Epithelial cell of esophagus (primary cell): ENCODE measurements around the gene JCHAIN.
A peak's percentile ranks its signal among the peaks of the same experiment; 100 is the strongest.

ENCODE experiments used
- DNase-seq: peaks from one replicate; pipeline ENCODE4 v3.0.0; 2010; ENCODE audit warnings: low read depth
- H3K4me3 ChIP-seq: 2 replicates; pipeline ENCODE4 v1.5.1; 2011; ENCODE audit warnings: mild to moderate bottlenecking, low read length, control low read depth
- CTCF ChIP-seq: IDR thresholded peaks from 2 replicates; pipeline ENCODE4 v1.5.1; 2011; ENCODE audit warnings: low read depth, mild to moderate bottlenecking, low read length, control low read depth, inconsistent platforms; ENCODE audit not compliant: insufficient read depth; ENCODE audit errors: missing control alignments

The JCHAIN gene

GRCh38 chr4:70666369-70666768 is at the start of gene JCHAIN:
Gene JCHAIN (minus strand): TSS chr4:70666508. CDS start chr4:70666490, 18 bp downstream.
- TF ChIP-seq CTCF: no peak
- no peak within 1 kb of the TSS for H3K4me3 ChIP-seq
- DNase-seq: no peak

GRCh38 chr4:70715097-70715496 is 48.8 kb upstream of the JCHAIN start:
- no peak overlapping the region for H3K4me3 ChIP-seq
- no peak for TF ChIP-seq CTCF
- no peak for DNase-seq

- TF ChIP-seq CTCF: no peak
- H3K4me3 ChIP-seq: no peak overlapping the region
- peak; percentile 73 for DNase-seq
Observed at GRCh38 chr4:70714079-70714887, 48.0 kb upstream of the JCHAIN start.

GRCh38 chr4:70713453-70714078 is 47.3 kb upstream of the JCHAIN start:
- DNase-seq: peak; percentile 71
- no peak for TF ChIP-seq CTCF
- H3K4me3 ChIP-seq: peak overlapping the region; percentile 18

- no peak for TF ChIP-seq CTCF
- H3K4me3 ChIP-seq: no peak overlapping the region
- no peak for DNase-seq
Observed at GRCh38 chr4:70712604-70713452, 46.5 kb upstream of the JCHAIN start.

- no peak for TF ChIP-seq CTCF
- peak; percentile 44 for DNase-seq
- no peak overlapping the region for H3K4me3 ChIP-seq
Observed at GRCh38 chr4:70712150-70712549, 45.8 kb upstream of the JCHAIN start.
